Measurements from ENCODE around the gene SCNN1B.

GRCh38 chr16:23409522-23409921, 107.4 kb downstream of the SCNN1B start:
- no peak for TF ChIP-seq EZH2 (IDR thresholded peaks at IDR 0.05; ENCODE audit: borderline replicate concordance, low read depth, low read length, poor library complexity, severe bottlenecking)
- no peak for TF ChIP-seq CTCF (conservative IDR thresholded peaks at IDR 0.05; ENCODE audit: low read depth, low read length)
